KMS-11 (cell line): ENCODE results near the gene COL1A2.

Source experiments
- H2AFZ ChIP-seq: fragments of 200-600 bp; sonication (generic); 2 replicates; pipeline ENCODE4 v1.6.1; 2016; ENCODE audit warnings: antibody characterized with exemption, mixed run types, low read depth
- H3K27ac ChIP-seq: fragments of 200-600 bp; sonication (generic); 2 replicates; pipeline ENCODE4 v1.6.1; 2016; ENCODE audit warnings: mild to moderate bottlenecking, mixed run types
- H3K27me3 ChIP-seq: fragments of 200-600 bp; sonication (generic); 2 replicates; pipeline ENCODE4 v1.6.1; 2017; ENCODE audit warnings: mild to moderate bottlenecking, low read depth, mixed run types, moderate library complexity; ENCODE audit not compliant: insufficient read depth
- H3K36me3 ChIP-seq: fragments of 200-600 bp; sonication (generic); 2 replicates; pipeline ENCODE4 v1.6.1; 2017; ENCODE audit warnings: mild to moderate bottlenecking, mixed run types; ENCODE audit not compliant: insufficient read depth
- H3K4me1 ChIP-seq: fragments of 200-600 bp; sonication (generic); 2 replicates; pipeline ENCODE4 v1.6.1; 2016; ENCODE audit warnings: mild to moderate bottlenecking, low read depth, mixed run types; ENCODE audit not compliant: poor library complexity, severe bottlenecking
- H3K4me2 ChIP-seq: fragments of 200-600 bp; sonication (generic); 2 replicates; pipeline ENCODE4 v1.7.0; 2016; ENCODE audit warnings: mild to moderate bottlenecking, mixed run types
- H3K4me3 ChIP-seq: fragments of 200-600 bp; sonication (generic); IDR thresholded peaks from 2 replicates; pipeline ENCODE4 v1.6.1; 2017; ENCODE audit warnings: low read depth, low read length, mixed read lengths; ENCODE audit not compliant: insufficient read depth
- H3K79me2 ChIP-seq: fragments of 200-600 bp; sonication (generic); 2 replicates; pipeline ENCODE4 v1.6.1; 2016; ENCODE audit warnings: low read depth, mixed run types; ENCODE audit not compliant: insufficient read depth
- H3K9ac ChIP-seq: fragments of 200-600 bp; sonication (generic); 2 replicates; pipeline ENCODE4 v1.6.1; 2016; ENCODE audit warnings: mild to moderate bottlenecking, mixed run types
- H4K20me1 ChIP-seq: fragments of 200-600 bp; sonication (generic); 2 replicates; pipeline ENCODE4 v1.6.1; 2016; ENCODE audit warnings: mild to moderate bottlenecking, mixed run types; ENCODE audit not compliant: insufficient read depth
- TF ChIP-seq, protein P1 (sequence below): fragments of 200-600 bp; sonication (generic); conservative IDR thresholded peaks from 2 replicates; pipeline ENCODE4 v1.6.1; 2017; ENCODE audit warnings: low read depth, mild to moderate bottlenecking, antibody characterized with exemption, low read length, moderate library complexity, mixed read lengths

The COL1A2 gene

DNA sequence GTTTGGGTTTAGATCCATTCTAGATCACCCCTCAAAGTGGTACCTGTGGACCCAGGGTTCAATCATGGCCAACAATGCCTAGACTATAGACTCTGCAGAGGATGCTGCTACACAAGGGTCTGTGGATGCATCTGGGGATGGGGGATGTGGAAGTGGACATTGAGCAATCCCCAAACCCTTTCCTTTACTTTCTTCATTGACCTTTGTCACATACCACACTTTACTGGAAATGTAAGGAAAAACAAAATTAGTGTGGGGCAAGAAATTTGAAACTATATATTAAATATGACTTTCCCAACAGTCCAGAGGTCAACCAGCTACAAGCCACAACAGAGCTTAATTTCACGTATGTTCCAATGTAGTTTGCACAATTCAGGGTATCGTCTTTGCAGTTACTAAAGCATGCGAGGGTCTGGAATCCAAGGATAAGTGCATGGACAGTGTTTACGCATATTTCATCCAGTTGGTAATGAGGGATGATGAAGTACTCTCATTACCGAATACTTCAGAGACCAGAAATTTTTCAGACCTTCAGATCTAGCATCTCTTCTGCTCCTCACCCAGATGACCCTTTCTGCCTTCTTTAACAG, 81.7 kb downstream of the COL1A2 start:
- Histone ChIP-seq H3K79me2 (no peaks in the 10 kb centered on the region), H3K4me2 (no peak overlapping the region), H3K27me3 (no peaks in the 10 kb centered on the region), H3K36me3 (no peaks in the 10 kb centered on the region), H3K4me3 (no peak overlapping the region), H3K9ac (no peak overlapping the region), H2AFZ (no peak overlapping the region), H3K4me1 (no peaks in the 10 kb centered on the region), H3K27ac (no peak overlapping the region), H4K20me1 (no peaks in the 10 kb centered on the region)
- TF ChIP-seq, protein P1, sequence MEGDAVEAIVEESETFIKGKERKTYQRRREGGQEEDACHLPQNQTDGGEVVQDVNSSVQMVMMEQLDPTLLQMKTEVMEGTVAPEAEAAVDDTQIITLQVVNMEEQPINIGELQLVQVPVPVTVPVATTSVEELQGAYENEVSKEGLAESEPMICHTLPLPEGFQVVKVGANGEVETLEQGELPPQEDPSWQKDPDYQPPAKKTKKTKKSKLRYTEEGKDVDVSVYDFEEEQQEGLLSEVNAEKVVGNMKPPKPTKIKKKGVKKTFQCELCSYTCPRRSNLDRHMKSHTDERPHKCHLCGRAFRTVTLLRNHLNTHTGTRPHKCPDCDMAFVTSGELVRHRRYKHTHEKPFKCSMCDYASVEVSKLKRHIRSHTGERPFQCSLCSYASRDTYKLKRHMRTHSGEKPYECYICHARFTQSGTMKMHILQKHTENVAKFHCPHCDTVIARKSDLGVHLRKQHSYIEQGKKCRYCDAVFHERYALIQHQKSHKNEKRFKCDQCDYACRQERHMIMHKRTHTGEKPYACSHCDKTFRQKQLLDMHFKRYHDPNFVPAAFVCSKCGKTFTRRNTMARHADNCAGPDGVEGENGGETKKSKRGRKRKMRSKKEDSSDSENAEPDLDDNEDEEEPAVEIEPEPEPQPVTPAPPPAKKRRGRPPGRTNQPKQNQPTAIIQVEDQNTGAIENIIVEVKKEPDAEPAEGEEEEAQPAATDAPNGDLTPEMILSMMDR, result no peak

DNA sequence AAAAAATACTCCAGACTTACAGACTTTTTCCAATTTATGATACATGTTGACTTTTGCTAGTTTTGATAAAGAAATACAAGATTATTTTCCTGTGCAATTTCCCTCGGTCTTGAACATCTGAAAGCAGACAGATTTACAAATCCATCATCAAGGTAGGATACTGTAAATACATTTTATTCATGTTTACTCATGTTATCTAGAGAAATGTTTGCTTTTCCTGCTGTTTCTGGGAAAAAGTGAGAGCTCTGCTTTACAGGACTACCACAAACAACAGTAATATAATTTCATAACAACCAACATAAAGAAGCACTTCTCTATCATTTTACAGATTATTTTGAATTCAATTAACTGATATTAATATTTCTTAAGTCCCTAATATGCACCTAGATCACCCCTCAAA, 83.2 kb downstream of the COL1A2 start:
- Histone ChIP-seq H2AFZ (no peak overlapping the region), H3K27ac (no peak overlapping the region), H4K20me1 (no peaks in the 10 kb centered on the region), H3K4me3 (no peak overlapping the region), H3K4me1 (no peaks in the 10 kb centered on the region), H3K36me3 (no peaks in the 10 kb centered on the region), H3K79me2 (no peaks in the 10 kb centered on the region), H3K4me2 (no peak overlapping the region), H3K27me3 (no peaks in the 10 kb centered on the region), H3K9ac (no peak overlapping the region)
- TF ChIP-seq, protein P1, result no peak

DNA sequence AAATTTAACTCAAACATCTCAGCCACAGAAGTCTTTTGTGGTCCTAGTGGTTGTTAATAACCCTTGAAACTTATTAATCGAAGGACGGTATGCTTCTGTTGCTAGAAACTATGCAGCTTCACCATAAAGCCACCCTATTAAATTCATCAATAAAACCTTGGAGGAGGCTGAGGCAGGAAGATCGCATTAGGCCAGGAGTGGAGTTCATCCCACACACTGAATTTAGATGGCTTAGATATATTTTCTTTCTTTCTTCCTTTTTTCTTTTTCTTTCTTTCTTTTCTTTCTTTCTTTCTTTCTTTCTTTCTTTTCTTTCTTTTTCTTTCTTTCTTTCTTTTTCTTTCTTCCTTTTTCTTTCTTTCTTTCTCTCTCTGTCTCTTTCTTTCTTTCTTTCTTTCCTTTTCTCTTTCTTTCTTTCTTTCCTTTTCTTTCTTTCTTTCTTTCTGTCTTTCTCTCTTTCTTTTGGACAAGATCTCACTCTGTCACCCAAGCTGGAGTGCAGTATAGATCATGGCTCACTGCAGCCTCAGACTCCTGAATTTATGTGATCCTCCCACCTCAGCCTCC, 84.0 kb downstream of the COL1A2 start:
- Histone ChIP-seq H3K4me3 (no peak overlapping the region), H3K4me2 (no peak overlapping the region), H3K27ac (no peak overlapping the region), H3K27me3 (no peaks in the 10 kb centered on the region), H2AFZ (no peak overlapping the region), H3K36me3 (no peaks in the 10 kb centered on the region), H3K4me1 (no peaks in the 10 kb centered on the region), H3K9ac (no peak overlapping the region), H4K20me1 (no peaks in the 10 kb centered on the region), H3K79me2 (no peaks in the 10 kb centered on the region)
- TF ChIP-seq, protein P1, result no peak
